Measurements from ENCODE around the gene DPP9.
"Not testable (repeated sequence)": the region's sequence is repeated elsewhere in the genome, so short reads cannot be mapped to it uniquely, and the experiment has no call there.

Gene DPP9

GRCh38 chr19:4738734-4739133, 15.1 kb upstream of the DPP9 start:
- DNase-seq, result no peak

- no peak for DNase-seq
These were observed 14.4 kb upstream of the DPP9 start for GRCh38 chr19:4737955-4738600.

DNA sequence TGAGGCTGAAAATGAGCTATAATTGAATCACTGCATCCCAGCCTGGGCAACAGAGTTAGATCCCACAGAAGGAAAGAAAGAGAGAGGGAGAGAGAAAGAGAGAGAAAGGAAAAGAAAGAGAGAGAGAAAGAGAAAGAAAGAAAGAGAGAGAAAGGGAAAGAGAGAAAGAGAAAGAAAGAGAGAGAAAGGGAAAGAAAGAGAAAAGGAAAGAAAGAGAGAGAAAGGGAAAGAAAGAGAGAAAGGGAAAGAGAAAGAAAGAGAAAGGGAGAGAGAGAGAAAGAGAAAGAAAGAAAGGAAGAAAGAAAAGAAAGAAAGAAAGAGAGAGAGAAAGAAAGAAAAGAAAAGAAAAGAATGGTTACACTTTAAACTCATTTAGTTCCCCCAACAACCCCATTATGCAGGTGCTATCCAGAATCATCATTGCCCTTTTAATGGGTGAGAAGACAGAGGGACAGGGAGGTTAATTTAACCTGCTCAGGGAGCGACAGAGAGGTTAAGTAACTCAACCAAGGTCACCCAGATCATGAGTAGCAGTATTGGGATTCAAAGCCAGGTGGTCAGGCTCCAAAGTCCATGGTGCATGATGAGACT, 10.2 kb upstream of the DPP9 start:
- DNase-seq, result no peak

DNA sequence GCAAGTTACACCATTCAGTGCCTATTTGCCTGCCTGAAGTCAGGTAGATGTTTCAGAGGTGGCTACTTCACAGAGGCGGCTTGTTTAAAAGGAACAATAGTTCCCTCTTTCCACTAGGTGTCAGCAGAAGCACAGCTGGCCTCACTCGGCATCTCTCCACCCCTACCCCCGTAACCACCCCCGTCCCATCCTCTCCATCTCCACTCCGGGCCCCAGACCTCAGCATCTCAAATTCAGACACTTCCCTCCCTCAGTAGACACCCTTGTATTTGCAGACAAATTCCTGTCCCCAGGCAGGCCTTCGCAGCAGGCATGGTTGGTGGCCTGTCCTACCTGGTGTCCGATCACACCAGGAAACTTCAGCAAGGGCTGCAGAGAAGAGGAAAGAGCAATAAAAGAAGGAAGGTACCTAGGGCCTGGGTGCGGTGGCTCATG, 9.1 kb upstream of the DPP9 start:
- DNase-seq, result peak; percentile 61

- no peak for DNase-seq
These were observed 7.1 kb upstream of the DPP9 start for GRCh38 chr19:4730740-4731171.

- no peak for DNase-seq
These were observed 5.2 kb upstream of the DPP9 start for GRCh38 chr19:4728871-4729270.

- DNase-seq, result peak; percentile 54
These were observed 709 bp downstream of the DPP9 start for GRCh38 chr19:4722671-4723594.

DNA sequence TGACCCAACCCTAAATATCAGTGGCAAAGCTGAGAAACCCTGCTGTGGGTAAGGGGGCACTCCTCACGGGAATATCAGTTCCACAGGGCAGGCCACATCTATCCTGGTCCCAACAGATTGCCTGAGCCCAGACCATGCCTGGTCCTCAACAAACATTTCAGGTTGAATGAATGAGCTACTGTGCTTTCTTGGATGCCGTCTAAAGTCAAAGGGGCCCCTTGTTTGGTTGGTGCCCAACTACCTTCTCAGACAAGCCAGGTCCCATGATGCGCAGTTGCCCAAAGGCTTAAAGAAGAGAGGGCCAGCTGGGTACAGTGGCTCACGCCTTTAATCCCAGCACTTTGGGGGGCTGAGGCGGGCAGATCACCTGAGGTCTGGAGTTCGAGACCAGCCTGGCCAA, 2.4 kb downstream of the DPP9 start:
- no peak for DNase-seq

DNA sequence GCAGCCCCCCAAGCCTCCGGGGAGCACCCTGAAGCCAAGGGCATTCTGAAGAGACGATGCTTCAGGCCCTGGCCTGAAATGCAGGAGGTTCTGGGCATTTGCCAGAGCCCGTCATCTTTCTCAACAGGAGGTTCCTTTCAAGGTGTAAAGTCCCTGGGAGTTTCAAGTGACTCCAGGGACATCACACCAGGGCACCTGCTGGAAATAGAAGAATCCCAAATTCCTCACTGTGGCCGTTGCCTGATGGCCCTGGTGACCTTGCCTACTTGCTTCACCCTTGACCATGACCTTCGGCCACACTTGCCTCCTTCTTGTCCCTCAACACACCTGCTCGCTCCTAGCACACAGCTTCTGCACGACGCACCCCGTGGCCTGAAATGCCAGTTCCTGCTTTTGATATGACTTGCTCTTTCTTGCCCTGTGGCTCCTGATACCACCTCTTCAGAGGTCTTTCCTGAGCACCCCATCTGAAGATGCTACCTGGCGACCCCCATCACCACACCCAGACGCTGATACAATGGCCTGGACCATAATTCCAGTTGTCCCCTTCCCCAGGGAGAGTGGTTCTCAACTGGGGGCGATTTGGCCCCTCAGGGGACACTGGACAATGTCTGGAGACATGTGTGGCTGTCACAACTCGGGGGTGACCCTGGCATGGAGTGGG, 3.5 kb downstream of the DPP9 start:
- no peak for DNase-seq

DNA sequence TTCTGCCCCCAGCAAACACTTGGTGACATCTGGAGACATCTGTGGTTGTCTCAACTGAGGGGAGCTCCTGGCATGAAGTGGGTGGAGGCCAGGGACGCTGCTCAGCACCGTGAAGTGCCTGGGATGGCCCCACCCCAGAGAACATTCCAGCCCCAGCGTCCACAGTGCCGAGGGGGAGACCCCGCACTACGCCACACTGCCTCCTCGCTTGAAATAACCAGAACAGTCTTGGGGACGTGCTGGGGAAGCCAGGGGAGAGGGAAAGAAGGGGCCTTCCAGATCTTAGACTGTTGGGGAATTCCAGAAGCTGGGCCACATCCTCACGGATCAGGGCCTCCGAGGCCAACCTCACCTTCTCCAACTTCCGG, 4.2 kb downstream of the DPP9 start:
- no peak for DNase-seq

- DNase-seq, result no peak
These were observed 5.5 kb downstream of the DPP9 start for GRCh38 chr19:4717966-4718701.

DNA sequence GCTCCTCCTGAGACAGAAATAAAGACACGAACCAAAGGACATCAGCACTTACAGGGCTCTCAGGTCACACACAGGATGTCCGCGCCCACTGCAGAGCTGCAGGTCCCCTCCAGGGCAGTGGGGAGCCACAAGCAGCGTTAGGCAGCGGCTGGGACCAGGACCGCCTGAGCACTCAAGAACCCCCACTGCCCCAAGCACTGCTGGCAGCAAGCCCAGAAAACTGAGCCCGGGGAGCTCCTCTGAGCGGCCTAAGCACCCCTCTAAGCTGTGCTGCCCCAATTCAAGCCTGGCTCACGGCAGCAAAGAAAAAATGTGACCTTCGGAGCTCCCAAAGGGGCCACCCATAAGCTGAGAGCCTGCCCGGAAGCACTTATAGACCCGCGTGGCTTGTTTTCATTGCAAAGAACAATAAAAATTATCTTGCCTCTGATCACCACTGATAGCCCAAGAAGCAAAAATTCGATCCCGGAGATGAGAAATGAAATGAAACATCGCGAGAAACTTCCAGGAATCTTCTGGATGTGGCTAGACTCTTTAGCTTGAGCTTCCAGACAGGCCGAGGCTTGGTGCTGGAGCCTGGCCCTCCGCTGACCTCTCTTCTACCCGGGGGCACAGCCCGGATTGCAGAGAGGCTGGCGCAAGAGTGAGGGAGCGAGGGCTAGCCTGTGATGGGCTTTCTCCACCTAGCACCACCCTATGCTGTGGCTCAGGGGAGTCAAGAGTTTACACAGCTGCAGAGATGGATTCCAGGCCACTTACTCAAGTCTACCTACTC, 6.3 kb downstream of the DPP9 start:
- peak; percentile 11 for DNase-seq

DNA sequence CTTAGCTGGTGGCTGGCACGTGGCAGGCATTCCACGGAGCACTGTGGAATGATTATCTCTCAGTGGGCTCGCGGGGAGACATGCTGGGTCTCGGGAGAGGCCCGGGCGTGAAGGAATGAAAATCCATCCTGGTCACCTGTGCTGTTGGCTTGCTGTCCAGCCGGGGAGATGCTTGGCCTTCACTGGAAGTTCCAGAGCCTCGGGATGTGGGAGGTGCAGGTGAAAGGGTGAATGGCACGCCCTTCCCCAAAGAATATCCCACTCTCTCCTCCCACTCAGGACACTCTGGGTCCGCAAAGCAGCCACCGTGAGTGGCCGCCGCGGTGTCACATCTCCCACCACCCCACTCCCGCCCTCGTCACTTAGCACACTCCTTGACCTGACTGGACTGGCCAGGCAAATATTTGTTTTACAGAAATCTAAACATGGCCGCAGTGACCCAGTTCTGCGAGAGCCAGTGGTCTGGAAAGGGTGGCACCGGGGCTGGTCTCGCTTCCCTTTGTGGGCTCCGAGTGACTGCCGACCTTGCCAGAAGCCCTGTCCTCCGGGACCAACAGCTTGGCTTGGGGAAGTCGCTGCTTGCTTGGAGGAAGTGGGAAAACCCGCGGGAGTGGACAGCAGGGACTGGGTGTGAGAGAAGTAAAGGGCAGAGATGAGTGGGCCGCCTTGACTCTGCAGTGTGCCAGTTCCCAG, 8.0 kb downstream of the DPP9 start:
- DNase-seq, result no peak

- DNase-seq, result not testable (repeated sequence)
These were observed 8.5 kb downstream of the DPP9 start for GRCh38 chr19:4715178-4715528.

- DNase-seq, result no peak
These were observed 9.6 kb downstream of the DPP9 start for GRCh38 chr19:4714016-4714415.

DNA sequence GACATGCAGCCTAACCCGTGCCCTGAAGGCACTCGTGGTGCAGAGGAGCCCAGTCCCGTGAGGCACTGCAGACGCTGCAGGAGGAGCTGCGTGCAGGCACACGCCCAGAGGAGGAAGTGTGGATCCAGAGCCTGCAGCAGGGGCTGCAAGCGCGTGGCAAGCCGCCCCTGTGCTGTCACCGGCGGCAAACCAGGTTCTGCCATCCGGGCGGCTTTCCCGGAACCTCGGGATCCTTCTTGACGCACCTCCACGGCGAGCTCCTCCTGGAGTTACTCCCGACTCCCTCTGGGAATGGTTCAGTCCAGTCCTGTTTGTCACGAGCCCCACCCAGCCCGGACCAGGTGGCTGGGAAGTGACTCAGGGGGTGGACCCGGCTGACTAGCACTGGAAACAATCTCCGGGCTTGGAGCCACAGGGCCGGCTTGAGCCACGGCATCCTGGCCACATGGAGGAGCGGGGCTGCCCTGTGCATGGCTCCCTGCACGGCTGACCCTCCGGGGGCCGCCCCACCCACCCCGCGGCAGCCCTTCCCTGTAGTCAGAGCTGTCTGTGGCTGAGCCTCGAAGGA, 10.2 kb downstream of the DPP9 start:
- peak; percentile 72 for DNase-seq

DNA sequence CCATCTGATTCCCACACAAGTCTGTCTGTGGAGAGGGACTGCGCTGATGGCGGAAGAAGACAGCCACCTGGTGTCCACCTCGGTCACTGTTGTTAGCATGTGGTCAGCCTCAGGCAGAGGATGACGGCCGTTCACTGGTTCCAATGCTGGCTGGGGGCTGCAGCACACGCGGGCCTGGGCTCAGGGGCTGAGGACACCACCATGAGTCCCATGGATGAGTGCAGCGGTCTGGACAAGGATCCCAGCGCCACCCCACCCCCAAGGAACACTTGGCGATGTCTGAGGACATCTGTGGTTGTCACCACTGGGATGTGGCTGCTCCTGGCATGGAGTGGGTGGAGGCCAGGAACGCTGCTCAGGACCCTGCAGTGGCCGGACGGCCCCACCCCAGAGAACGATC, 10.9 kb downstream of the DPP9 start:
- no peak for DNase-seq

DNA sequence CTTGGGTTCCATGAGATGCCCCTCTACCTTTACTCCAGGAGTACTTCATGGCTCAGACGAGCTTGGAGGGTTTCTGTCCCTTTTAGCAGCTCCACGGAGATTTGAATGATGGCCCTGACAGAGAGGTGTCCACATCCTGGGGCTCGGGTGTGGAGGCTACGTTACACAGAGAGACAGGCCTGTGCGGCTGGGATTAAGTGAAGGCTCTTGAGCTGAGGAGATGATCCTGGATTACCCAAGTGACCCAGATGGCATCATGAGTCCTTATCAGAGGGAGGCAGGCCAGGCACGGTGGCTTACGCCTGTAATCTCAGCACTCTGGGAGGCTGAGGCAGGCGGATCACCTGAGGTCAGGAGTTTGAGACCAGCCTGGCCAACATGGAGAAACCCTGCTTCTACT, 12.4 kb downstream of the DPP9 start:
- no peak for DNase-seq

DNA sequence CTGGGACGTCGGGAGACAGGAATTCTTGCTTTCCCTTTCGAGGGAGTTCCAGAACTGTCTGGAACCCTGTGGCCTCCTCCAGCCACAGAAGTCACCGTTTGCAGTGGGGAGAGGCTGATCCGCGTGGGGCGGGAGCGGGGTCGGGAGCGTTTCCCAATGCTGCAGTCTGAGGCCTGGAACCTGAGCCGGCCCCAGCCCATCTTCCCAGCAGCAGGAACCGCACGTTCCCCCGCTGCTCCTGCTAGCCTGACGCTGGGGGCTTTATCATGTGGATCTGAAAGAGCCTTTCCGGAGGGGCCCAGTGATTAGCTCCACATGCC, 13.4 kb downstream of the DPP9 start:
- DNase-seq, result no peak

DNA sequence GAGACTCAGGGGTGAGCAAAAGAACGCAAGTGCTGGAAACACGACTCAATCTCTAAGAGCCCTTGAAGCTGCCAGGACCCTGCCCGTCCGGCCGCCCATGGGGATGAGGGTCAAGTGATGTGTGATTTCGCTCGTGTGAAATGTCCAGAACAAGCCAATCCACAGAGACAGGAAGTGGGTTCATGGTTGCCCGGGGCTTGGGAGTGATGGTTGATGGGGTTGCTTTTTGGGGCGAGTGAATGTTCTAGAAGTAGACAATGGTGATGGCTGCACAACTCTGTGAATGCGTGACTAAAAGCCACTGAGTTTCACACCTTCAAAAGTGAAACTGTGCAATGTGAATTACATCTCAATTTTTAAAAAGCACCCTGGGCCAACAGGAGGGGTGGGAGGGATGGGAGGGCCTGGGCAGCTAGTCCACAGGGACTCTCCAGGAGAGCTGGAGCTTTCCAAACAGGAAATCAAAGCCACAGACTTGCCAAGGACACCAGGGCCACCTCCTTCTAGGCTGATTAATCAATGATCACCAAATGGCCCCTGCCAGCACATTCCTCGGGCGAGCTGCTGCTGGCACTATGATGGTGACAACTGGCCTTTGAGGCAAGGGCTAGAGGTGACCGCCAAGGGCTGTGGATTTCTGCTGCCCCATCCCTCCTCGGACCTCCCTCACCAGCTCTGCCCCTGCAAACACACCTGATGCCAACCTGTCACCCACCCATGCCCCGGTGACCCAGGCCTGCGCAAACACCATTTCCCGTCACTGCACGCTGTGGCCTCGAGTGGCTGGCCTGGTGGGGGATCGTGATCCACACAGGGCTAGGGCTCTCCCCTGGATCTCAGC, 14.0 kb downstream of the DPP9 start:
- DNase-seq, result no peak

All from fibroblast of skin of right quadriceps (primary cell).